Adrenal gland (tissue), 5 donors: ENCODE measurements around the gene SHLD1.

ENCODE experiments used
- POLR2A ChIP-seq, 2 donors: fragments of 450-650 bp; IDR thresholded peaks; one replicate each; pipeline ENCODE4 v1.6.1; 2017; ENCODE audit warnings: antibody characterized with exemption in 2 of 2, mild to moderate bottlenecking in 2 of 2, moderate library complexity in 1 of 2
- TF ChIP-seq, protein P1 (sequence below), 6 experiments: fragments of 450-650 bp in 4 of 6; fragments of 200-600 bp in 2 of 6; sonication (generic) in 1 of 6; IDR thresholded peaks; 1 replicate in 5 of 6; 2 replicates in 1 of 6; pipeline versions ENCODE4 v1.5.1 to v1.8.0; 2016 to 2021; ENCODE audit warnings: antibody characterized with exemption in 6 of 6, mild to moderate bottlenecking in 2 of 6, moderate library complexity in 1 of 6
- donor health status: DM: no; HTN: no; CAD: no.

DNA sequence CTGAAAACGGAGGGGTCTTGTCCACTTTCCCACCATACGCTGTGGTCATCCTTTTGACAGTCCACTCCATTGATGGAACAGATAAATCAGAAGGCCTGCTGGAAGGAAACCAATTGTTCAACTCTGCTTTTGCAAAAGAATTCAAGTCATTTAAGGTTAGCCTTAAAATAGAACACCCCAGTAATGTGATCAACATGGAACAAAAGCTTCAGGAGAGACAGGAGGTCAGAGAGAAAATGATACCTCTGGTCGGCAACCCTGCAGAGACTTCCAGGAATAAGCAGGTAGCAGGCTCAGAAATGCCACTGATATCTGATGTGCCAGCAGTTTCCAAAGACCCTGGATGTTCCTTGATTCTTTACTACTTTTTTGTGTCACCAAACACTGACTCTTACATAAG lies 39.6 kb upstream of the SHLD1 start:
- TF ChIP-seq, protein P1, sequence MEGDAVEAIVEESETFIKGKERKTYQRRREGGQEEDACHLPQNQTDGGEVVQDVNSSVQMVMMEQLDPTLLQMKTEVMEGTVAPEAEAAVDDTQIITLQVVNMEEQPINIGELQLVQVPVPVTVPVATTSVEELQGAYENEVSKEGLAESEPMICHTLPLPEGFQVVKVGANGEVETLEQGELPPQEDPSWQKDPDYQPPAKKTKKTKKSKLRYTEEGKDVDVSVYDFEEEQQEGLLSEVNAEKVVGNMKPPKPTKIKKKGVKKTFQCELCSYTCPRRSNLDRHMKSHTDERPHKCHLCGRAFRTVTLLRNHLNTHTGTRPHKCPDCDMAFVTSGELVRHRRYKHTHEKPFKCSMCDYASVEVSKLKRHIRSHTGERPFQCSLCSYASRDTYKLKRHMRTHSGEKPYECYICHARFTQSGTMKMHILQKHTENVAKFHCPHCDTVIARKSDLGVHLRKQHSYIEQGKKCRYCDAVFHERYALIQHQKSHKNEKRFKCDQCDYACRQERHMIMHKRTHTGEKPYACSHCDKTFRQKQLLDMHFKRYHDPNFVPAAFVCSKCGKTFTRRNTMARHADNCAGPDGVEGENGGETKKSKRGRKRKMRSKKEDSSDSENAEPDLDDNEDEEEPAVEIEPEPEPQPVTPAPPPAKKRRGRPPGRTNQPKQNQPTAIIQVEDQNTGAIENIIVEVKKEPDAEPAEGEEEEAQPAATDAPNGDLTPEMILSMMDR (IDR thresholded peaks at IDR 0.05) = no peak
- no peak for TF ChIP-seq POLR2A (IDR thresholded peaks at IDR 0.05)
